ENCODE results near the gene STAT1. TPM values are rescaled to one million over a fixed set of nuclear protein-coding genes. Genes with fewer than 3 reads are reported as not detected.
A peak's percentile ranks its signal among the peaks of the same experiment; 100 is the strongest.

Gene STAT1
- total RNA-seq, 1 donor from 2014 or later: 264 TPM

DNA sequence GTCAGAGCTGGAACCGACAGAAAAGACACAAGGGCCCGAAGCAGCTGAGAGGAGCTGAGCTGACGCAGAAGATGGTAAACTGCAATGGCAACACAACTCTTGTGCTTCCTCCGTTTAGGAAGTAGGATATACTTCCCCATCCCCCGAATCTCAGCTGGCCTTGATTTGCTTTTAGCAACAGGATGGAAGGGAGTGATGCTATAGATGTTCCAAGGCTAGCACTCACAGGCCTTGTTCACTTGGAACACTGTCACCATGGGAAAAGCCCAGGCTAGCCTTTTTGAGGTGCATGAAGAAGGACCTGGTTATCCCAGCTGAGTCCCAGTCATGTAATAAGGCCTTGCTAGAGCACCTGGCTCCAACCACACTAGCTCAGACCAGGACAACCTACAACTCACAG is 26.0 kb downstream of the STAT1 start:
- TF ChIP-seq, protein P1, sequence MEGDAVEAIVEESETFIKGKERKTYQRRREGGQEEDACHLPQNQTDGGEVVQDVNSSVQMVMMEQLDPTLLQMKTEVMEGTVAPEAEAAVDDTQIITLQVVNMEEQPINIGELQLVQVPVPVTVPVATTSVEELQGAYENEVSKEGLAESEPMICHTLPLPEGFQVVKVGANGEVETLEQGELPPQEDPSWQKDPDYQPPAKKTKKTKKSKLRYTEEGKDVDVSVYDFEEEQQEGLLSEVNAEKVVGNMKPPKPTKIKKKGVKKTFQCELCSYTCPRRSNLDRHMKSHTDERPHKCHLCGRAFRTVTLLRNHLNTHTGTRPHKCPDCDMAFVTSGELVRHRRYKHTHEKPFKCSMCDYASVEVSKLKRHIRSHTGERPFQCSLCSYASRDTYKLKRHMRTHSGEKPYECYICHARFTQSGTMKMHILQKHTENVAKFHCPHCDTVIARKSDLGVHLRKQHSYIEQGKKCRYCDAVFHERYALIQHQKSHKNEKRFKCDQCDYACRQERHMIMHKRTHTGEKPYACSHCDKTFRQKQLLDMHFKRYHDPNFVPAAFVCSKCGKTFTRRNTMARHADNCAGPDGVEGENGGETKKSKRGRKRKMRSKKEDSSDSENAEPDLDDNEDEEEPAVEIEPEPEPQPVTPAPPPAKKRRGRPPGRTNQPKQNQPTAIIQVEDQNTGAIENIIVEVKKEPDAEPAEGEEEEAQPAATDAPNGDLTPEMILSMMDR (IDR thresholded peaks at IDR 0.05; ENCODE audit: unreplicated experiment): no peak
- Mint-ChIP-seq H3K4me3 (ENCODE audit: low read depth) (no peak overlapping the region), H3K4me1 (ENCODE audit: low read depth) (no peaks in the 10 kb centered on the region), H3K27me3 (no peaks in the 10 kb centered on the region), H3K9me3 (ENCODE audit: low read depth) (no peaks in the 10 kb centered on the region), H3K27ac (no peak overlapping the region), H3K36me3 (ENCODE audit: insufficient read depth) (peaks cover 61% of the 10 kb centered on the region)
- DNase-seq (ENCODE audit: low spot score, unreplicated experiment): no peak

DNA sequence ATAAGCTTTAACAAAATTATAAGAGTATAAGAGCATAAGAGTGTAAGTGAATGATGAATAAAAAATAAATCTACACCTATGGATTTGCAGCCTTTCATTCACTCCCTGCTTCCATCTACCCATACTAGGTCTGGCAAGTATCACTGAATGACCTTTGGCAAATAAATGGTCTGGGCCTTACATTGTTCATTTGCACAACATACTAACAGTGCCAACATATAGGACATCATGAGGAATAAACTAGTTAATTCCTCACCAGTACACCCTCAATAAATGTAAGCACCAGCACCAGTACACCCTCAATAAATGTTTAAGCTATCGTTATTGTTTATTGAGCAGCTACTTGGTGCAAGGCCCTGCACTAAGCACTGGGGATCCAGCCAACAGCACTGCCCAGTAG is 26.9 kb downstream of the STAT1 start:
- Mint-ChIP-seq H3K36me3 (ENCODE audit: insufficient read depth) (peaks cover 65% of the 10 kb centered on the region), H3K27ac (no peak overlapping the region), H3K27me3 (no peaks in the 10 kb centered on the region), H3K9me3 (ENCODE audit: low read depth) (no peaks in the 10 kb centered on the region), H3K4me1 (ENCODE audit: low read depth) (peaks cover 2% of the 10 kb centered on the region), H3K4me3 (ENCODE audit: low read depth) (no peak overlapping the region)
- TF ChIP-seq, protein P1 (IDR thresholded peaks at IDR 0.05; ENCODE audit: unreplicated experiment): no peak
- DNase-seq (ENCODE audit: low spot score, unreplicated experiment): no peak

DNA sequence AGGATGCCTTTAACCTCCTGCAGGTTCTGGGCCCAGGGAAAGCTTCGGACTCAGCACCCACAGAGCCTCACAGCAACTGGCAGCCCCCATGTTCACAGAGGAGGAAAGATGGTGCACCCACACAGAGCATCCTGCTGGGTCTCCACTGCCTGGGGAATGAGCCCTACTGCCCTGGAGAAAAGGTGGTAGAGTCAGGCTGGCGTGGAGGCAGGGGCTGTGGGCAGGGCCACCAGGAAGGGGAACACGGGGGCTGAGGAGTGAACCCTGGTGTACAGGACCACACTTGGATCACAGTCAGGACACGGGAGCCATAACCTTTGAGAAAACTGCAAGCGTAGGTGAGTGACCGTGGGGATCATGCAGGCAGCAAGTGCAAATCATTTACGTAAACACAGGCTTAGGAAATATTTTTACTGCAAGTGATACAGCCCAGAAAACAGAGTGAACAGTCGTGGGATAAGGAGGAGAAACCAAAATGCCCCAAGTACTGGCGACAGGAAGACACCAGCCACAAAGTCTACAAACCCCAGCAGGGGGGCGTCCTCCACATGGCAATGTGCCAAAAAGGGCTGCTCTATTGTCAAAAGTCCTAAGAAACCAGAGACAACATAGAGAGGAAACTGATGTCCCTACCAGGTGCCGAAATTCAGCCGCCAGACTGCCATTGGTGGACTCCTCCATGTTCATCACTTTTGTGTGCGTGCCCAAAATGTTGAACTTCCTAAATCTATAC is 27.6 kb downstream of the STAT1 start:
- Mint-ChIP-seq H3K36me3 (ENCODE audit: insufficient read depth) (peaks cover 64% of the 10 kb centered on the region), H3K27ac (no peak overlapping the region), H3K4me1 (ENCODE audit: low read depth) (peaks cover 5% of the 10 kb centered on the region), H3K4me3 (ENCODE audit: low read depth) (no peak overlapping the region), H3K27me3 (no peaks in the 10 kb centered on the region), H3K9me3 (ENCODE audit: low read depth) (no peaks in the 10 kb centered on the region)
- TF ChIP-seq, protein P1 (IDR thresholded peaks at IDR 0.05; ENCODE audit: unreplicated experiment): no peak
- DNase-seq (ENCODE audit: low spot score, unreplicated experiment): no peak

DNA sequence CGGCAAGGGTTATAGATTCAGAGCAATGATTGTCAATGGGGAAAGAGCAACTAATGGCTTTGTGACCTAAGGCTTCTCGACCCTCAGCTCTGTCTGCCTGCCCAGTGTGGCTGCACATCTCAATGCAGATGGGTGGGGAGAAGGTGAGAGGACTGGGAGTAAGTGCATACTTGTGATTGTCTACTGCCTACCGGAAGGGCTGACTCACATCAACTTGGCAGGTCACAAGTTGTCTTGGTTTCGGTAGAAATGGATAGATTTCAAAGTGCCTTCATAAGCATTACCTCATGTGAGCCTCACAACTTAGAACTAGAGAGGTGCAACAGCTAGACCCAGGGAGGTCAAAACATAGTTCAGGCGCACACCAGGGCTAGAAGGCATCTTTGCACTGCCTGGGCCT is 29.4 kb downstream of the STAT1 start:
- no peak for DNase-seq (ENCODE audit: low spot score, unreplicated experiment)
- TF ChIP-seq, protein P1 (IDR thresholded peaks at IDR 0.05; ENCODE audit: unreplicated experiment): no peak
- peaks cover 59% of the 10 kb centered on the region for H3K36me3 Mint-ChIP-seq (ENCODE audit: insufficient read depth)

DNA sequence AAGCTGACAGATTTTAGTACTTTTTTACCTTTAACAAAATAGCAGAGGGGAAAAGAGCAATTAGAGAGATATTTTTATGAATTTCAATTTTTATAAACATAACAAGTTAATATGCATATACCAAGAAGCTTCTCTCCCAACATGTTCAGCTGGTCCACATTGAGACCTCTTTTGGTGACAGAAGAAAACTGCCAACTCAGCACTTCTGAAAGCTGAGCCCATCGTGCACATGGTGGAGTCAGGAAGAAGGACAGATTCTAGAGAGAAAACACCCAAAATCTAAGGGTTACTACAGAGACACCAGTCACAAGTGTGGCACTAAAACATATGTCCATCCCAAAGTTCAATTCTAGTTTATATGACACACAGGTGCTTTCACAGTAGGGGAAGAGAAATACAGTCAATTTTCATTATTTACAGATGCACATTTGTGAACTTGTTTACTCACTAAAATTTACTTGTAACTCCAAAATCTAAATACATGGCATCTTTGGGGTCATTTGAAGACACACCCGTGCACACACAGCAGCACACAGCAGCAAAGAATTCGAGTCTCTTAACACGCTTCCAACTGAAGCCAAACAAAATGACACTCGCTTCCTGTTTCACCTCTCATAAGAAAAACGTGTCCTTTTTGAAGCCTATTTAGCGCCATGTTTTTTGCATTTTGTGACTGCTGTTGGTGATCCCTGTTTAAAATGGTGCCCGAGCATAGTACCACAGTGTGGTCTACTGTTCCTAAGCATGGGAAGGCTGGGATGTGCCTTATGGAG is 31.5 kb downstream of the STAT1 start:
- Mint-ChIP-seq H3K9me3 (ENCODE audit: low read depth) (no peaks in the 10 kb centered on the region), H3K27ac (peak overlapping the region; percentile 87), H3K4me3 (ENCODE audit: low read depth) (no peak overlapping the region), H3K36me3 (ENCODE audit: insufficient read depth) (peaks cover 66% of the 10 kb centered on the region), H3K4me1 (ENCODE audit: low read depth) (peaks cover 28% of the 10 kb centered on the region), H3K27me3 (no peaks in the 10 kb centered on the region)
- TF ChIP-seq, protein P1 (IDR thresholded peaks at IDR 0.05; ENCODE audit: unreplicated experiment): no peak
- DNase-seq (ENCODE audit: low spot score, unreplicated experiment): no peak

More for the DNA sequence above, 29.4 kb downstream of the STAT1 start:
- no peak overlapping the region for H3K4me3 Mint-ChIP-seq (ENCODE audit: low read depth)
- peak overlapping the region; percentile 5 for H3K27ac Mint-ChIP-seq
- H3K4me1 Mint-ChIP-seq (ENCODE audit: low read depth): peaks cover 22% of the 10 kb centered on the region
- H3K27me3 Mint-ChIP-seq: no peaks in the 10 kb centered on the region
- H3K9me3 Mint-ChIP-seq (ENCODE audit: low read depth): no peaks in the 10 kb centered on the region
